Measurements from ENCODE around the gene CTXN3. TPM values are rescaled to one million over a fixed set of nuclear protein-coding genes. Genes with fewer than 3 reads are reported as not detected.
A peak's percentile ranks its signal among the peaks of the same experiment; 100 is the strongest.

CTXN3 gene
- total and polyA plus RNA-seq, 4 donors, result not detected

GRCh38 chr5:127647361-127647958 lies 1.4 kb upstream of the CTXN3 start:
- Histone ChIP-seq H3K27ac (ENCODE audit: low read depth in 1 of 2, low read length in 1 of 2) (no peak overlapping the region), H3K4me3 (no peak overlapping the region), H3K36me3 (ENCODE audit: control insufficient read depth in 4 of 4, insufficient read depth in 4 of 4, low read length in 4 of 4) (no peaks in the 10 kb centered on the region), H3K9ac (ENCODE audit: insufficient read depth in 1 of 2, low read length in 2 of 2) (no peak overlapping the region), H3K9me3 (ENCODE audit: control insufficient read depth in 4 of 4, insufficient read depth in 3 of 4, low read length in 3 of 4) (no peaks in the 10 kb centered on the region), H3K27me3 (ENCODE audit: control insufficient read depth in 3 of 3, insufficient read depth in 3 of 3, low read length in 2 of 3) (no peaks in the 10 kb centered on the region), H3K4me1 (ENCODE audit: control insufficient read depth in 5 of 5, insufficient read depth in 5 of 5, low read length in 5 of 5) (peaks cover 0 to 27% (median 19%) of the 10 kb centered on the region in 5 donors)
- 79 to 85% methylated on average over 8 of the region's 8 CpGs for WGBS, 2 donors
- no peak for TF ChIP-seq CTCF (IDR thresholded peaks at IDR 0.05; ENCODE audit: control extremely low read depth, extremely low read depth)
- no peak for ATAC-seq (ENCODE audit: insufficient read depth, low FRiP score)
- DNase-seq, result no peak

DNA sequence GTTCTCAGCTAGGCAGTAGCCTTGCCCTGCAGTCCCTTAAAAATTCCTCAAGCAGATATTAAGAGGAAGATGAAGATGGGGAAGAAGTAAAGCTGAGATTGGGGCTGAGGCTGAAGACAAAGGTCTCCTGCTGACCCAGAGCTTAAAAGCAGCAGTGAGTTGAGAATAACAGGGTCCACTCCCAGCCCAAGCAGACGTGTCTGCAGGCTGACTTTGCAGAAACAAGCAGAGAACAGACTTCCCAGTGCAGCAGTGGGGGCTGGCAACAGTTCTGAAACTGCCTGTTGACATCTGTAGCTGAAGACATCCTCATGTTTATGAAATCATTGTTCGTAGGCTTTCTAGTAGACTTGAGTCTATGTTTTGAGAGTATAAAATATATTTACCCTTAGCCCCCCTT lies 1.1 kb downstream of the CTXN3 start:
- 11 to 23% methylated on average over 2 of the region's 2 CpGs for WGBS, 2 donors
- peak overlapping the region in 1 of 2 donors; percentile 2 for H3K9ac ChIP-seq (ENCODE audit: insufficient read depth in 1 of 2, low read length in 2 of 2)
- peak; percentile 82 to 96 (median 91) for DNase-seq
- no peaks in the 10 kb centered on the region for H3K36me3 ChIP-seq (ENCODE audit: control insufficient read depth in 4 of 4, insufficient read depth in 4 of 4, low read length in 4 of 4)
- H3K9me3 ChIP-seq (ENCODE audit: control insufficient read depth in 4 of 4, insufficient read depth in 3 of 4, low read length in 3 of 4), result no peaks in the 10 kb centered on the region
- TF ChIP-seq CTCF (IDR thresholded peaks at IDR 0.05; ENCODE audit: control extremely low read depth, extremely low read depth), result no peak
- H3K27me3 ChIP-seq (ENCODE audit: control insufficient read depth in 3 of 3, insufficient read depth in 3 of 3, low read length in 2 of 3), result no peaks in the 10 kb centered on the region
- no peak for ATAC-seq (ENCODE audit: insufficient read depth, low FRiP score)
- no peak overlapping the region for H3K4me3 ChIP-seq
- H3K27ac ChIP-seq (ENCODE audit: low read depth in 1 of 2, low read length in 1 of 2), result no peak overlapping the region
- peaks cover 0 to 27% (median 19%) of the 10 kb centered on the region in 5 donors for H3K4me1 ChIP-seq (ENCODE audit: control insufficient read depth in 5 of 5, insufficient read depth in 5 of 5, low read length in 5 of 5)

- H3K9me3 ChIP-seq (ENCODE audit: control insufficient read depth in 4 of 4, insufficient read depth in 3 of 4, low read length in 3 of 4), result no peaks in the 10 kb centered on the region
- no peak for ATAC-seq (ENCODE audit: insufficient read depth, low FRiP score)
- 53 to 62% methylated on average over 1 of the region's 1 CpG for WGBS, 2 donors
- TF ChIP-seq CTCF (IDR thresholded peaks at IDR 0.05; ENCODE audit: control extremely low read depth, extremely low read depth), result no peak
- no peak overlapping the region for H3K27ac ChIP-seq (ENCODE audit: low read depth in 1 of 2, low read length in 1 of 2)
- no peaks in the 10 kb centered on the region for H3K27me3 ChIP-seq (ENCODE audit: control insufficient read depth in 3 of 3, insufficient read depth in 3 of 3, low read length in 2 of 3)
- peak in 2 of 3 donors; percentile 51 to 66 for DNase-seq
- H3K36me3 ChIP-seq (ENCODE audit: control insufficient read depth in 4 of 4, insufficient read depth in 4 of 4, low read length in 4 of 4), result no peaks in the 10 kb centered on the region
- peaks cover 0 to 27% (median 19%) of the 10 kb centered on the region in 5 donors for H3K4me1 ChIP-seq (ENCODE audit: control insufficient read depth in 5 of 5, insufficient read depth in 5 of 5, low read length in 5 of 5)
- H3K9ac ChIP-seq (ENCODE audit: insufficient read depth in 1 of 2, low read length in 2 of 2), result no peak overlapping the region
- H3K4me3 ChIP-seq, result no peak overlapping the region
These were observed 1.8 kb downstream of the CTXN3 start for GRCh38 chr5:127650649-127651048.

Data from lung (tissue), 12 donors.